ENCODE data around the gene DTX1. TPM values are rescaled to one million over a fixed set of nuclear protein-coding genes. Genes with fewer than 3 reads are reported as not detected.

DTX1 gene
- total RNA-seq, 1 experiment from 2014 or later = not detected

DNA sequence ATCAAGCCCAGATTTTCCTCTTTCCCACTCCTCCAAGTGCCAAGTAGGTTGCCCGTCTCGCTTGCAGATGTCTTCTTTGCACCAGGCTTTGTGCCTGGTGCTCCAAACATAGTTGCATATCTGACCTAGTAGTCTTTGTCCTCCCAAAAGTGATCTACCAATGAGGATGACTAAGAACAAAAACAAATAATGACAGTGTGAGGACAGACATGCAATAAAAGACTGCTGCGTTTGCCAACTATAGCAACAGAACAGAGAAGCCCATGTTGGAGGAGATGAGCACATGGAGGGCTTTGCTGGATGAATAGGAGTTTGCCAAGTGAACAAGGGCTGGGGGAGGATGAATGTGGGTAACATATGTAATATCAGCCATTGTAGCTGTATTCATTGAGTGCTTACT is 15.6 kb downstream of the DTX1 start:
- no peak overlapping the region for H3K27ac ChIP-seq (ENCODE audit: low read length)
- ChIA-PET CTCF (no interaction called here), POLR2A (ENCODE audit: unreplicated experiment) (no interaction called here)
- intact Hi-C loops (cut with micrococcal nuclease) = no loop called here
- H2AFZ ChIP-seq (ENCODE audit: low read length) = no peak overlapping the region
- DNase-seq = peak; percentile 60
- TF ChIP-seq EZH2 (IDR thresholded peaks at IDR 0.05; ENCODE audit: low read length, unreplicated experiment) (no peak), EZH2phosphoT487 (IDR thresholded peaks at IDR 0.05; ENCODE audit: borderline replicate concordance, low read length) (no peak)
- TF ChIP-seq, protein P1, sequence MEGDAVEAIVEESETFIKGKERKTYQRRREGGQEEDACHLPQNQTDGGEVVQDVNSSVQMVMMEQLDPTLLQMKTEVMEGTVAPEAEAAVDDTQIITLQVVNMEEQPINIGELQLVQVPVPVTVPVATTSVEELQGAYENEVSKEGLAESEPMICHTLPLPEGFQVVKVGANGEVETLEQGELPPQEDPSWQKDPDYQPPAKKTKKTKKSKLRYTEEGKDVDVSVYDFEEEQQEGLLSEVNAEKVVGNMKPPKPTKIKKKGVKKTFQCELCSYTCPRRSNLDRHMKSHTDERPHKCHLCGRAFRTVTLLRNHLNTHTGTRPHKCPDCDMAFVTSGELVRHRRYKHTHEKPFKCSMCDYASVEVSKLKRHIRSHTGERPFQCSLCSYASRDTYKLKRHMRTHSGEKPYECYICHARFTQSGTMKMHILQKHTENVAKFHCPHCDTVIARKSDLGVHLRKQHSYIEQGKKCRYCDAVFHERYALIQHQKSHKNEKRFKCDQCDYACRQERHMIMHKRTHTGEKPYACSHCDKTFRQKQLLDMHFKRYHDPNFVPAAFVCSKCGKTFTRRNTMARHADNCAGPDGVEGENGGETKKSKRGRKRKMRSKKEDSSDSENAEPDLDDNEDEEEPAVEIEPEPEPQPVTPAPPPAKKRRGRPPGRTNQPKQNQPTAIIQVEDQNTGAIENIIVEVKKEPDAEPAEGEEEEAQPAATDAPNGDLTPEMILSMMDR (conservative IDR thresholded peaks at IDR 0.05; ENCODE audit: low read depth, low read length) = no peak
- ATAC-seq = peak; percentile 82
- no peak overlapping the region for H3K4me2 ChIP-seq (ENCODE audit: low read length)
- H3K4me3 ChIP-seq (ENCODE audit: low read length) = no peak overlapping the region
- no peaks in the 10 kb centered on the region for H3K27me3 ChIP-seq (ENCODE audit: low read length)
- H3K79me2 ChIP-seq (ENCODE audit: low read length) = no peaks in the 10 kb centered on the region
- no peaks in the 10 kb centered on the region for H3K9me2 ChIP-seq (replicated peaks; ENCODE audit: low read length)
- BruUV-seq (replicated peaks) = no TSS peak
- no peaks in the 10 kb centered on the region for H3F3A ChIP-seq (ENCODE audit: low read length, unreplicated experiment)
- no peak overlapping the region for H3K9ac ChIP-seq (ENCODE audit: low read length)
- H4K20me1 ChIP-seq (ENCODE audit: low read length) = no peaks in the 10 kb centered on the region
- peaks cover 7% of the 10 kb centered on the region for H3K4me1 ChIP-seq (ENCODE audit: insufficient read depth, low read length)
- no peaks in the 10 kb centered on the region for H3K36me3 ChIP-seq (ENCODE audit: low read depth, low read length)
- no peaks in the 10 kb centered on the region for H3K9me3 ChIP-seq (ENCODE audit: low read length)

DNA sequence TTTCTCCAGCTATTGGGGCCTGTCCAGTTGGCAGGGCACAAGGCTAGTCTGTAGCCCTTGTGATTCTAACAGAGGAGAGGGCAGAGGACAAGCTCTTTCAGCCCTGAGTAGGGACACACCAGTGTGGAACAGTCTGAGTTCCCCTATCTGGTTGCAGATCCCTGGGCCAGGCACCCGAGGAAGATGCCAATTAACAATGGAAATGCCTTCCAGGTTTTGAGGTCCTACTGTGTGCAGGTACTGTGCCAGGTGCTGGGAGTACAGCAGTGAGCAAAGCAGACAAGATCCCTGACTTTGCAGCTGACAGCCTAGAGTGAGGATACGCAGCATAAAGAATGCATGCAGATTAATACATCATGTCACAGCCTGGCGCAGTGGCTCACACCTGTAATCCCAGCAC is 17.1 kb downstream of the DTX1 start:
- DNase-seq (no peak), ATAC-seq (no peak)
- Histone ChIP-seq H3K9me2 (replicated peaks; ENCODE audit: low read length) (no peaks in the 10 kb centered on the region), H3K4me2 (ENCODE audit: low read length) (no peak overlapping the region), H4K20me1 (ENCODE audit: low read length) (no peaks in the 10 kb centered on the region), H3K27ac (ENCODE audit: low read length) (no peak overlapping the region), H2AFZ (ENCODE audit: low read length) (no peak overlapping the region), H3K4me3 (ENCODE audit: low read length) (no peak overlapping the region), H3K4me1 (ENCODE audit: insufficient read depth, low read length) (peaks cover 7% of the 10 kb centered on the region), H3K36me3 (ENCODE audit: low read depth, low read length) (no peaks in the 10 kb centered on the region), H3F3A (ENCODE audit: low read length, unreplicated experiment) (no peaks in the 10 kb centered on the region), H3K27me3 (ENCODE audit: low read length) (no peaks in the 10 kb centered on the region), H3K9ac (ENCODE audit: low read length) (no peak overlapping the region), H3K9me3 (ENCODE audit: low read length) (no peaks in the 10 kb centered on the region), H3K79me2 (ENCODE audit: low read length) (no peaks in the 10 kb centered on the region)
- POLR2A ChIA-PET (ENCODE audit: unreplicated experiment) = no interaction called here
- intact Hi-C loops (cut with micrococcal nuclease) = no loop called here
- CTCF ChIA-PET = no interaction called here
- TF ChIP-seq, protein P1 (conservative IDR thresholded peaks at IDR 0.05; ENCODE audit: low read depth, low read length) = no peak
- no peak for TF ChIP-seq EZH2phosphoT487 (IDR thresholded peaks at IDR 0.05; ENCODE audit: borderline replicate concordance, low read length)
- TF ChIP-seq EZH2 (IDR thresholded peaks at IDR 0.05; ENCODE audit: low read length, unreplicated experiment) = no peak
- no TSS peak for BruUV-seq (replicated peaks)

DNA sequence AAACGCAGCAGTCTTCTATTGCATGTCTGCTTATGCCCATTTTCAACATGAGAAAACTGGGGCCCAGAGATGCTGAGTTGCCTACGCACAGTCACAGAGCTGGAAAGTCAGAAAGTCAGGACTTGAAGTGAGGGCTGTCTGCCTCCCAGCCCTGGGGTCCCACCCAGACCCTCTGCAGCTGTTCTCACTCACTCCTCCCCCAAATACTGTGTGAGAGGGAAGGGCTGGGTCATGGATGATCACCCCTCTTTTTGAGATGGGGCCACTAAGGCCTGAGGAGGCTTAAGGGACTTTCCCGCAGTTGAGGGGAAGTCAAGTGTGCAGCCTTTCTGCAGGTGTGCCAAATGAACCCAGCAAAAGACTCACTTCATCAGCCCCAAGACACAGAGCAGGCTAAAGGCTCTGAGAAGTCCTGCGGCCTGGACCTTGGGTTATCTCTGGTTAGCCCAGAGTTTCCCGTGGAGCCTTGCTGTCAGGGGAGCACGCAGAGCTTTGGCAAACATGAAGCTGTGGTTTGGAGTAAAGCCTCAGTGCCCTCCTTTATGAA is 18.7 kb downstream of the DTX1 start:
- no peak overlapping the region for H3K4me3 ChIP-seq (ENCODE audit: low read length)
- H3K79me2 ChIP-seq (ENCODE audit: low read length) = no peaks in the 10 kb centered on the region
- peaks cover 7% of the 10 kb centered on the region for H3K4me1 ChIP-seq (ENCODE audit: insufficient read depth, low read length)
- no peaks in the 10 kb centered on the region for H4K20me1 ChIP-seq (ENCODE audit: low read length)
- no peaks in the 10 kb centered on the region for H3K9me2 ChIP-seq (replicated peaks; ENCODE audit: low read length)
- DNase-seq (no peak), ATAC-seq (no peak)
- POLR2A ChIA-PET (ENCODE audit: unreplicated experiment) = no interaction called here
- intact Hi-C loops (cut with micrococcal nuclease) = no loop called here
- BruUV-seq (replicated peaks) = no TSS peak
- no peak overlapping the region for H2AFZ ChIP-seq (ENCODE audit: low read length)
- H3K27ac ChIP-seq (ENCODE audit: low read length) = no peak overlapping the region
- no peak overlapping the region for H3K4me2 ChIP-seq (ENCODE audit: low read length)
- H3F3A ChIP-seq (ENCODE audit: low read length, unreplicated experiment) = no peaks in the 10 kb centered on the region
- TF ChIP-seq, protein P1 (conservative IDR thresholded peaks at IDR 0.05; ENCODE audit: low read depth, low read length) = no peak
- TF ChIP-seq EZH2phosphoT487 (IDR thresholded peaks at IDR 0.05; ENCODE audit: borderline replicate concordance, low read length) (no peak), EZH2 (IDR thresholded peaks at IDR 0.05; ENCODE audit: low read length, unreplicated experiment) (no peak)
- no peaks in the 10 kb centered on the region for H3K36me3 ChIP-seq (ENCODE audit: low read depth, low read length)
- CTCF ChIA-PET = no interaction called here
- H3K27me3 ChIP-seq (ENCODE audit: low read length) = no peaks in the 10 kb centered on the region
- no peak overlapping the region for H3K9ac ChIP-seq (ENCODE audit: low read length)
- no peaks in the 10 kb centered on the region for H3K9me3 ChIP-seq (ENCODE audit: low read length)

All from PC-3 (cell line).